Left cardiac atrium (tissue), 4 donors: ENCODE data around the gene SCAANT1. TPM values are rescaled to one million over a fixed set of nuclear protein-coding genes. Genes with fewer than 3 reads are reported as not detected.

ENCODE experiments used
- ATAC-seq, 2 donors: fragments of 200-7000 bp; cut with Tn5 transposase; one replicate each; pipeline ENCODE4 v1.9.1; 2020; ENCODE audit warnings: mild to moderate bottlenecking in 2 of 2, moderate library complexity in 2 of 2
- DNase-seq: peaks from one replicate; pipeline ENCODE4 v3.0.0-alpha.2; 2020
- intact Hi-C, 2 donors: fragments of 100-400 bp; cut with DNase I; formaldehyde crosslinking; loops; one replicate each; pipeline versions ENCODE4 v1.14.1 to v1.15.1; 2022 to 2023
- total RNA-seq, 2 donors: library from RNA; stranded (reverse); fragmentation: NEBNext Ultra II Directional; extraction: Animal tissue kit (Norgen Biotek cat#: 25700); gene quantifications; one replicate each; pipeline ENCODE4 v1.2.1, GENCODE V29; 2021
- donor health status: DM: no; HTN: yes; CAD: no.
- donor health status: DM: no; HTN: yes; CAD: no; lungs with severe emphysema.
- donor health status: DM: yes; HTN: yes; CAD: no.
- donor health status: Dilated cardiomyopathy.

Gene SCAANT1
- total RNA-seq, 2 donors from 2014 or later, result not detected

DNA sequence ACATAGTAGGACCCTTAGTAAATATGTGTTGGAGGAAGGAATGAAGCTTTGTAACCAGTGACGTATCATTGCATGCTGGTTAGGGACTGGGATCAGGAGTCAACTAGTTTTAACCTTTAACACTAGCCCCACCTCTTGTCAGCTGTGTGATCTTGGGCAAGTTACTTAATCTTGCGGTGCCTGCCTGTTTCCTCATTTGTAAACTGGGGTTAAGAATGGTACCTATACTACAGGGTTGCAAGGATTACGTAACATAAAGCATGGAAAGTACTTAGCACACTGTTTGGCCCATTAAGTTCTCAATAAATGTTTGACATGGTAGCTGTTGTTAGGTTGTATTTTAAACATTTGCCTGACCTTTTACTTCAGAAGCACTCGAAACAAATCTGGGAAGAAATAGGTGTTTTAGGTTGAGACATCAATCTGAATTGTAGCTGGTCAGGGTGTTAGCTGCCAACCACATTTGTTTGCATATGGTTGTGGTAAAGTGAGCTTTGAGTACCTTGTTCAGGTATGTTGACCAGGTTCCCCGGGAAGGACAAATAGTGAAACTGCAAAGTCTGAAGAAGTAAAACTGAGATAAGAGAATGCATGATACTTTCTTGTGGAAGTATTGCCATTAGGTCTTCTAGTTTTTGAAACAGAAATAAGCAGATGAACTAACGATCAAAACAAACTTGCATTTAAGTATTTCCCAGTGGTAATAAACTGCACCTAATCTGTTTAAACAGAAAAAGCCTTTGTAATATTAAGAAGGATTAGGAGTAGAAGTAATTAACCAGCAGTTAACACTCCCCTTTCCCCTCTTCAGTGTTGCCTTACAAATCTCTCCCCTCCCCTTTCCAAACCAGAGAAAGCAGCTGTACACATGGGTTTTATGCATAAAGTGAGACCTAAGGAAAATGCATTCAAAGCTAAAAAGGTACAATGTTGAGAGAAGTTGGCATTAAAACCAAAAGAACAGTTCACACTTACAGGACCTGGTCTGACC lies 25.8 kb upstream of the SCAANT1 start:
- intact Hi-C loops, result no loop called here
- DNase-seq (no peak), ATAC-seq (peak in 1 of 2 donors; percentile 9)

- ATAC-seq, result no peak
- intact Hi-C loops, result no loop called here
These were observed 24.7 kb upstream of the SCAANT1 start for GRCh38 chr3:63936925-63937324.

GRCh38 chr3:63934041-63934866 lies 22.1 kb upstream of the SCAANT1 start:
- ATAC-seq (peak in 1 of 2 donors; percentile 69), DNase-seq (peak; percentile 33)
- intact Hi-C loops, result no loop called here

More at GRCh38 chr3:63936925-63937324, 24.7 kb upstream of the SCAANT1 start:
- DNase-seq, result no peak

DNA sequence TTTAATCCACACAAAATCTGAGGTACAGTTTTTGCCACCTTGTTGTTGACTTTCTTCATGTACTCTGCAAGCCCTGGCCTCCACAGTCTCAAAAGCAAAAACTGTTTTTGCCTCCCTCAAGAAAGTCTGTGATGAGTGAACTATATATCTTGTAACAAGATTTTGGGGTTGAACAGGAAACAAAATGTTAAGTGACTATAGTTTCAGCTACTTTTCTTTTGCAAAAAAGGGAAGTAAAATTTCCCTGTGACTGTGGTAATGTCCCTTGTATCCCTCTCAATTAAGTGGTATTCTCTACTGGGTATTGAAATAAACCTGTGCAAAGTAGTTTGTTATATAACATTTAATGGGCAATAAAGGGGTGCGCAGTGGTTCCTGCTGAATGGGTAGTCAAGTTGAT lies 21.3 kb upstream of the SCAANT1 start:
- intact Hi-C loops, result no loop called here
- DNase-seq (no peak), ATAC-seq (no peak)

DNA sequence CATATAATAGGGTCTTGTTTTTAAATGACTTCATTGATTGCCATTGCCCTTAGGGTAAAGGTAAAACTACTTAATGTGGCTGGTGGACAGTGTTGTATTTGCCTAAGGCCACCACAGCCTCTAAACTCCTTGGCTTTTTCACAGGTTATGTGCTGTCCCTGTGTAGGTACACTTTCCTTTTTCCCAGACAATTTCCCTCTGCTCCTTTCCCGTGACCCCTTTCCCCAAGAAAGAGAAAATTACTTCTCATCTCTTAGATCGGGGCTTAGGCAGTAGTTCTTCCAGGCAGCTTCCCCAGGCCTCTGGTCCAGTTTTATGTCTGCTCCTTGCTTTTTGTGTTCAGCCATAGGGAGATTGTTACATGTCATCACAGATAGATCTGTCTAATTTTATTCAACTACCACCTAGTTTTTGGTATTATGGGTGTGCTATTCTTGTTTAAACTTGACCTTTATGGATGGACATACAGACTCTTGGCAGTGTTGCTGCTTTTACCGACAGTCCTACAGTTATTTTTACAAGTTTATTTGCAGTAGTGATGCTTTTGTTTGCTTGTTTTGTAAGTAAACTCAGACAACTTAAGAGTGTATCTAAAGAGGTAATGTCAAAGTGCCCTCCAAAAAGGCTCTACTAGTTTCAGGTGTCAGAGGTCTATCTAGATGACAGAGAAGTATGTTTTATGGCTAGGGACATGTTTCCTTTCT lies 20.5 kb upstream of the SCAANT1 start:
- DNase-seq, result no peak

GRCh38 chr3:63931290-63931689 lies 19.1 kb upstream of the SCAANT1 start:
- no peak for DNase-seq
- ATAC-seq, result no peak
- intact Hi-C loops, result no loop called here

More for the DNA sequence above, 20.5 kb upstream of the SCAANT1 start:
- no peak for ATAC-seq
- intact Hi-C loops, result no loop called here

DNA sequence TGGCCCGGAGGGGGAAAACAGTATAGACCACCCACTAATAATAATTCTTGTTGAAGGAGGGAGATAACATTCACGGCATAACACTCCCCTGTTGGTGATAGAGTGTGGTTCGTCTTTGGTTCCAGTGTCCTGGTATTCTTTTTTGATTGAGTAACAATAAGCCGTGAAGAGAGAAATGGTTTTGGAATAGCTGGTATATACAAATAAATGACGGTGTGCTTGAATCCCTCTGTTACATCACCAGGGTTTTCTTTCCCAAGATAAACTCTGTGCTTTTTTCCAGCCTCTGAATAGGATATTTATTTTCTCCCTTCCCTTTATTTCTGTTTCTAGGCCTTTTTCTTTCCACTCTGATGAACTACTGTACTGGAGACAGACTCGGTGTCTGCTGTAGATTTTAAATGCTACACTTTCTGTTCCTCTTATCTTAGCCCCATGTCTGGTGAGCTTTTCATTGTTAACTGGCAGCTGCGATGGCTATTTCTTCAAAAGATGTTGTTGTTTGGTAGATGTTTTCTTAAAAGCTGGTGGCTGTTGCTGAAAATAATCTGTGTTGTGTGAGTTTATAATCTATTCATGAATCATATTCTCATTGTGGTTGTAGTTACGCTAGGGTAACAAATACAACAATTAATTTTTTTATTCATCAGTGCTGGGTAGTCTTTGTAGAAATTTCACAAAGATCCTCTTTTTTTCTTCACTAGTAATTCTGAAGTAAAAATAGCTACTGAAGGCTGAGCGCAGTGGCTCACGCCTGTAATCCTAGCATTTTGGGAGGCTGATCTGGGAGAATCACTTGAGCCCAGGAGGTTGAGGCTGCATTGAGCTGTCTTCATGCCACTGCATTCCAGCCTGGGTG lies 15.5 kb upstream of the SCAANT1 start:
- no peak for DNase-seq
- intact Hi-C loops, result no loop called here
- ATAC-seq, result no peak

- intact Hi-C loops, result no loop called here
- ATAC-seq (no peak), DNase-seq (no peak)
These were observed 14.1 kb upstream of the SCAANT1 start for GRCh38 chr3:63926309-63926708.

DNA sequence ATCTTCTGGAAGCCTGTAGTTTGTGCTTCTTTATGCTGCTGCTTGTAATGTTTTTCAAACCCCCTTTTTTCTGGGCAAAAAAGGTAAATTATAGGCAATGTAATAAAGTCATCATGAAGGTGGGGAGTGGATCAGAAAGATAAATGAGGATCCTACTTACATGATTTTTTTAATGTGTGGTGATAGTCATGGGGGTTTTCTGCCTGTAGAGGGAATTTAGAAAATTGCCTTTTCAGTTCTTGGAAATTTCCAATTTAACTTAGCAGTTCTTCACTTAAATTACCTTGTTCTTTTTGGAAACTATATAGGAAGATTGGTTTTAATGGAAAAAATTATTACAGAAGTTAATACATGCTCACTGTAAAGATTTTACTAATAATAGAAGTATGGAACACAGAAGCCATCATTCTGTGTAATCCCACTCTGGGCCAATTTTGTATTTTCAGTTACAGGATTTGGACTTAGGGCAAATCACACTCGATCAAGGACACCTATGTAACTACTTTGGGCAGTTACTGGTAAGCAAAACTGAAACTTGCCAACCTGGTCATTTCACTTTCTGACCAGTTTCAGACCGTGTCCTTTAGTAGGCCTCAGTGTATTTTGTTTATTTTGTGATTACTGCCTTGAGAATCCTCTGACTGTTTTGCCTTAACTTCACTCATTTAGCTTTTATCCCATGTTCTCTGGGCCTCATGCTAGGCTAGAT lies 10.5 kb upstream of the SCAANT1 start:
- intact Hi-C loops, result no loop called here
- DNase-seq, result no peak
- no peak for ATAC-seq

DNA sequence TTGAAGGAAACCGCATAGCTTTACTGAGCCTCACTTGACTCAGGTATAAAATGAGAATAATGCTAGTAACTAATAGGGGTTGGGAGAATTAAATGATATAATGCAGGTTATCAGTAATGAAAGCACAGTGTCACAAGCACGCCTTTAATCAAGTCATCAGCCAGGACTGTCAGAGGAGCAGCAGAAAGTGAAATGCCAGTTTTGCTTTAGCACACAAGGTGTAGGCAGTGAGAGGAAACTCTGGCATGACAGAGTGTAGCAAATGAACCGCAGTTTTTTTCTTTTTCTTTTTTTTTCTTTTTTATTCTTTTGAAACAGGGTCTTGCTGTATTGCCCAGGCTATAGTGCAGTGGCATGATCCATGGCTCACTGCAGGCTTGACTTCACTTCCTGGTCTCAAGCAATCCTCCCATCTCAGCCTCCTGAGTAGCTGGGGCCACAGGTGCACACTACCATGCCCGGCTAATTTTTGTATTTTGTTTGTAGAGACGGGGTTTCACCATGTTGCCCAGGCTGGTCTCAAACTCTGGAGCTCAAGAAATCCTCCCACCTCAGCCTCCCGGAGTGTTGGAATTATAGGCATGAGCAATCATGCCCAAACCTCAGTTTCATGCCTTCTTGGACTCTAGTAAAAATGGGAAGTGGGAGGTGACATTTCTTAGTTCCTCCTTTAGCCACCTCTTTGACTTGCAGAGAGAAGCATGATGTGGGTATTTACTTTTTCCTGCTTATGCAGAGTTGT lies 9.7 kb upstream of the SCAANT1 start:
- intact Hi-C loops, result no loop called here
- DNase-seq, result no peak
- ATAC-seq, result peak in 1 of 2 donors; percentile 38

DNA sequence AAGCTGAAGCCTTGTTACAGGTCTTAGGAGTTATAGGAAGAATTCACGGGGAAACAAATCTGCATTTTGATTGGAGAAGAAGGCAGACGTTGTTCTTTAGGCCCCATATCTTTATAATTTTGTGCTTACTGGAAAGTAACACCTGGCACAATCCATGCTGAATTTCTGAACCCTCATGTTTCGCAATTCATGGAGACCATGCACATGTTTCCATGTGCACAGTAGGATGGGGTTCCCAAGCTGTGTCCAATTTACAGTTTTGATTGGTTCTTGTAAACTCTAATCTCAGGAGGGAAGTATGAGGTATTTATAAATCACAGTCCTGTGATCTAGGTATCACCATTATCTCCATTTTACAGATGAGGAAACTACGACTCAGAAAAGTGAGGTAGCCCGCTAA lies 7.8 kb upstream of the SCAANT1 start:
- no peak for ATAC-seq
- no peak for DNase-seq
- intact Hi-C loops, result no loop called here

- ATAC-seq, result peak in 1 of 2 donors; percentile 50
- intact Hi-C loops, result loop anchor here in 1 of 2 donors (5.0 kb wide), 1 partner anchor 74 kb away; no protein-coding TSS in a partner anchor
- DNase-seq, result no peak
These were observed 6.1 kb upstream of the SCAANT1 start for GRCh38 chr3:63918321-63918720.

GRCh38 chr3:63914312-63914711 lies 2.1 kb upstream of the SCAANT1 start:
- ATAC-seq (no peak), DNase-seq (no peak)
- intact Hi-C loops, result no loop called here

- intact Hi-C loops, result no loop called here
- DNase-seq, result peak; percentile 67
These were observed 795 bp upstream of the SCAANT1 start for GRCh38 chr3:63912768-63913588.

DNA sequence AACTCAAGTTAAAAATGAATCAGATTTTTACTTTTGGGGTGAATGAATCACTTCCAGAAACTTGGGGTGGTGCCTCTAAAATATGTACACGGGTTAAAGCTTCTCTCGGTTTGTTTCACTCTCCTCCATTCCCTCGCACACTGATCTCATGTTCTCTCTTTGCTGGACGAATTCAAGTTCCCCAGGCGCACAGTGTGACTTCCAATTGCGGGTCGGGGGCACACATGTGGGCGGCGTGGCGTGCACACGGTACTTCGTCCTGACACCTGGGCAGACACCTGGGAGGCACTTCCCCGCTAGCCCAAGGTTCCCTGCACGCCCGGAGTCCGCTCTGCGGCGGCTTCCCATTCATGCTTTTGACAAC lies 692 bp downstream of the SCAANT1 start:
- ATAC-seq, result peak in 1 of 2 donors; percentile 1
- intact Hi-C loops, result no loop called here

More at GRCh38 chr3:63912768-63913588, 795 bp upstream of the SCAANT1 start:
- ATAC-seq, result peak in 1 of 2 donors; percentile 54

DNA sequence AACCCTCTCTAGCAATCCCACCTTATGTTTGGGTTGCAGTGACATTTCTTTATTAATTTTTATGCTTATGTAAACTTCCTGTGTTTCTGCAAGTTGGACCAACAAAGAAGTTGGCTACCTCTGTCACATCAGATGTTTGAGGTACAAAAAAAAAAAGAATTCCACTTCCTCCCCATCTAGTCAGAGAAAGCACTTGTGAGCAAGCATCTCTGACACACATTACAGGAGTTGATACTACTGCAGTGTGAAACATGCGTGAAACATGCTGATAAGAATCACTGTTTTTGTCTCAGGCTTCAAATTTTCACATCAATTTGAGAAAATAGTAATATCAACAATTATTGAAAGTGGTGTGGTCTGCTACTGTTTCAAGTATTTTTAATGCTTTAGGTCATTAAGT lies 1.3 kb downstream of the SCAANT1 start:
- intact Hi-C loops, result no loop called here
- ATAC-seq, result no peak
- no peak for DNase-seq

More for the DNA sequence above, 692 bp downstream of the SCAANT1 start:
- DNase-seq, result no peak
